G401.6 (cell line): ENCODE data around the gene STX16.

ENCODE experiments used
- FAIRE-seq: peaks from 2 replicates; lab custom pipeline; 2012; peaks lifted over from hg19 to GRCh38; lab: Jason Lieb, UNC

Gene STX16

DNA sequence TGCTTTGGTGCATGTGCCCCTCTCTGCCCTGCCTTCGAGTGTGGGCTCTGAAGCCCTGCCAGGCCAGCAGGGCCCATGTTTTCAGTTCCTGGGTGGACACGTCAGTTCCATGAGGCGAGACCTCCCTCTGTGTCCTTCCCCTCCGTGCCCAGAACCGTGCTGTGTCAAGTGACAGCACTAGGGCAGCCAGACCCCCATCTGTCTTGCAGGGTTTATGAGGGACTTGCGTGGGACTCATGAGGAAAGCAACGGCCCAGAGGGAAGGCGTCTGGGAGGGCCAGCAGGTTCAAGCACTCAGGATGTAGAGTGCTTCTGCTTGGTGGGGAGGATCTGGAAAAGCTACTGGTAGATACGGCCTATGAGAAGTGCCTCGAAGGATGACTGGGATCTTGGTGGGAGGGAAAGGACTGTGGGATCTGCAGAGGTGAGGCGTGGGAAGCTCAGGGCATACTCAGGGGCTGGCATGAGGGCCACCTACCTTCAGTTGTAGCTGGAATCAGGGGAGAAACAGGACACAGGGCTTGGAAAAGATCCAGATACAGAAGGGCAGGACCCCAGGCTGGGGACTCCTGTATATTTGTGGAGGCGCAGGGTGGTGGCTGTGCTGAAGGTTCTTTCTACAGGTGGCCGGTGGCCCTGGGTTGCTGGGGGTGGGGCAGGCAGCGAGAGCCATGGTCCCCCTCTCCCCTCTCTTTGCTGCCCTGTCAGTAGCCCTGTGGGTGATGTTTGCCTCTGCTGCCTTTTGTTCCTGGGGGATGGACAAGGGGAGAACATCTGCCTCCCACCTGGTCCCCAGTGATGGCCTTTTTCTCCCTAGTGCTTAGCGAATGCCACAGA lies 47.0 kb downstream of the STX16 start:
- FAIRE-seq, result no peak

DNA sequence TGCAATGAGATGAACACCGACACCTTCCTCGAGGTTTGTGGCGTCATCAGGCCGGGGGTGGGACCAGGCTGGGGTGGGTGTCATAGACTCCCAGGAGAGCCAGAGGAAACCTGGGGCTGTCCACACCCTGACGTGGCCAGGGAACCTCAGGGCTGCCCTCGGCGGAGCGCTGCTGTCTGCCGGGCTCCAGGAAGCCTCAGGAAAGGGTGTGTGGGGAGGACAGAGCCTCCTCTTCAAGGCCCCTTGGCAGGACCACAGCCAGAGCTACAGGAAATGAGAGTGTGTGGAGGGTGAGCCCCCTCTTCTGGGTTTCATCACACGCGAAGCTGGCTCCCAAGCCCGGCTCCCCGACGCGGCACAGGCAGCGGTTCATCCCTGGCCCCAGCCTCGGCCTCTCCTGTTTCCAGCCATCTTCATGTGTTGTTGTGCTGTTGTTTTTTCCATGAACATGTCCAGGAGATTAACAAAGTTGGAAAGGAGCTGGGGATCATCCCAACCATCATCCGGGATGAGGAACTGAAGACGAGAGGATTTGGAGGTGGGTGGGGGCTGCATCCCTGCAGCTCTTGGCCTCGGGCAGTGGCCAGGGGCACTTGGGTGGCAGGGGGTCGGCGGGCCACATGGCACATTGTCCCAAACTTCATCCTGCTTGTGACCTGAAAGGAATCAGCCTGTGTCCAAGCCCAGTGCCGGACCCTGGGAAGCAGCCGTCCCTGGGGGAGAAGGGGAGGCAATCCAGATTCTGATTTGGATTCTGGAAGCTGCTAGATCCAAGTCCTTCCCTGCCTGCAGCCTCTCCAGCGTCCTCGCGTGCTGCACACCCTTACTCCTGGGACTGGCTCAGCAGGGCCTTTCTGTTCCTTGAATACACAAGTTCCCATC lies 47.9 kb downstream of the STX16 start:
- FAIRE-seq, result no peak

DNA sequence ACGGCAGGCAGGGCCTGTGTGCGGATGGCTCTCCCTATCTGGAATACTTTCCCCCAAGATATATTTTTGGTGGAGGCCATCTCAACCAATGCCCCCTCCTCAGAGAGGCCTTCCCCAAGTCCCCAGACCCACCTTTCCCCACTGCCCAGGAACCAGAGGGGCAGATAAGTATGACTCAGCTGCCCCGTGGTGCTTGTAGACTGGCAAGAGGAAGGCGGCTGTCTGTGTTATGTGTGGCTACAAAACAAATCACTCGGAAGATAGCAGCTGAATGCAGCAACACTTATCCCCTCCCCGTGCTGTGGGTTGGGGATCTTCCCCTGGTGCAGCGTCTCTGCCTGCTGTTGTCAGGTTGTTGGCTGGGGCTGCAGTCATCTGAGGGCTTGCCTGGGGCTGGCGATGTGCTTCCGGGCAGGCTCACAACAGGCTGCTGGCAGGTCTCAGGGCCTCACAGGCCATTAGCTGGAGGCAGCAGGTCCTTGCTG lies 48.6 kb downstream of the STX16 start:
- FAIRE-seq, result no peak

DNA sequence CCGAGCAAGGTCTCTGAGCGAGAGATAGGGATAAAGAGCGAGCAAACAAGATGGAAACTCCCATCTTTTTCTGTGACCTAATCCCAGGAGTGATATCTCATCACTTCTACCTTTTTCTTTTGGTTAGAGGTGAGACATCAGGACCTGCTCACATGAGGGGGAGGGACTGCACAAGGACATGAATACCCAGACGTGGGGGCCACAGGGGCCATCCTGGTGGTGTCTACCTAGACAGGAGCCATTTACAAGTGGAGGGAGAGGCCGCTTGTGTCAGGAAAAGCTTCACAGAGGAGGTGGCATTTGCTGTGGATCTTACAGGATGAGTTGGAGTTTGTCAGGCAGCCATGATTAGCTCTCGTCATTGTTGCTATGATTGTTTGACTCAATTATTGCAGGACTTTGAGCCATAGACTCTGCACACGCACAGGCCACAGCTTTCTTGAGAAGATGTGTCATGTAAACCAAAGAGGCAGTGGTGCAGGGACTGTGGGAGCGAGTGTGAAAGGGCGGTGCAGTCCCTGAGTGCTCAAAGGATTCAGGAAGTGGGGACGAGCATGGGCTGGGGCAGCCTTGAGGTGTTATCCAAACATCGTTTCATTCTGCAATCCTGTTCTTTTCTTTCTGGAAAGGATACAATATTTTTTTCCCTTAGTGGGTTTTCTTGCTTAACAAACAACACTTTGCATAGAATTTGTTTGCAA lies 49.2 kb downstream of the STX16 start:
- FAIRE-seq, result no peak

DNA sequence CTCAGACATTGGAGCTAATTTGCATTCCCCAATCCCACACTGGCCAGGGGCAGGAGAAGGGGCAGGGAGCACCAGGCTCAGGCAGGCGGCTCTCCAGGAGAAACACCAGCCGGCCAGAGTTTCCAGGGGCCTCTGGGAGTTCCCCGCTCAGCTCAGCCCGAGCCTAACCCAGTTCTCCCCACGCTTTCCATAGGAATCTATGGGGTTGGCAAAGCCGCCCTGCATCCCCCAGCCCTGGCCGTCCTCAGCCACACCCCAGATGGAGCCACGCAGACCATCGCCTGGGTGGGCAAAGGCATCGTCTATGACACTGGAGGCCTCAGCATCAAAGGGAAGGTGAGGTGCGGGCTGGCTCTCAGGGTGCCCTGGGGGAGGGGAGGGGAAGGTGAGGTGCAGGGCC lies 49.7 kb downstream of the STX16 start:
- no peak for FAIRE-seq

DNA sequence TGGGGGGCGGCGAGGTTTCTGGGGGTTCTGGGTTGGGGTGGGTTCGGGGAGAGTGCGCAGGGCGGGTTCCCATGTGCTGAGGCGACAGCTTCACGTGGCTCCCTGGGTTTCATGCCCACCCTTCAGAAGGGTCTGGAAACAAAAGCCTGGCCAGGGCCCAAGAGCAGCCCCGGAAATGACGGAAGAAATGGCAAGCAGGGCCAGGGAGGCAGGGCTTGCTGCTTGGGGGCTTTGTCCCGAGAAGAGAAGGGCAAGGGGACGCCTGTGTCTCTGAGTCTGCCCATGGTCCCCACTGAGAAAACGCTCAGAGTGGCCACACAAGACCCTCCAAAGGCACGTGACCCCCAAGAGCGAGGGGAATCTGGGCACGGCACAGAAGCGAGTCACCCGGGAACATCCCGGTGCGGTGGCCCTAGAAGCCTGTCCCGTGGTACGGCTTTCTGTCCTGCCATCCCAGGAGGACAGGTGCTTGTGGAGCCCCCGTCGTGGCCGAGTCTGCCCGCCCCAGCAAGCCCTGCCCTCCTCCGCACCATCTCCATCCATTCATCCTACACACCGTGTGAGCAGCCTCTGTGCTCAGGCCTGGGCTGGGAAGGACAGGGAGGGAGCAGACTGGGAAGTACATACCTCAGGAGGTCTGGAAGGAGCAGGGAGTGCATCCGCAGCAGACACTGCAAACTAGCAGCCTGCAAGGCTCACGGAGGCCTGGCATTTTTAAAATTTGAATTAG lies 50.5 kb downstream of the STX16 start:
- no peak for FAIRE-seq

DNA sequence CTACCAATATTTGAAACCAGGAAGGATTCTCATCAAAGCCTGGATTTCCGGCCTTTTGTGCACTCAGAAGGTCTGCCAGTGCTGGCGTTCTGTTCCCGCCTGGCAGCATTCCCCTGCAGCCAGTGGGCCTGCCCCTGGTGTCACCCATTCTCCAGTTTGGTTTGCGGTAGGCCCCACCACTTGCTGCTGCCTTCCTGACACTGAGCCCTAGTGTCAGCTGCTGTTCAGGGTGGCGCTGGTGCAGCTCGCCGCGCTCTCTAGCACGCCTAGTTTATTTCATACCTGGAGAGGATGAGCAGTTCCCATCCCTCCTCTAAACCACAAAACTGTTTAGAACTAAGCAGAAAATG lies 51.1 kb downstream of the STX16 start:
- FAIRE-seq, result no peak

DNA sequence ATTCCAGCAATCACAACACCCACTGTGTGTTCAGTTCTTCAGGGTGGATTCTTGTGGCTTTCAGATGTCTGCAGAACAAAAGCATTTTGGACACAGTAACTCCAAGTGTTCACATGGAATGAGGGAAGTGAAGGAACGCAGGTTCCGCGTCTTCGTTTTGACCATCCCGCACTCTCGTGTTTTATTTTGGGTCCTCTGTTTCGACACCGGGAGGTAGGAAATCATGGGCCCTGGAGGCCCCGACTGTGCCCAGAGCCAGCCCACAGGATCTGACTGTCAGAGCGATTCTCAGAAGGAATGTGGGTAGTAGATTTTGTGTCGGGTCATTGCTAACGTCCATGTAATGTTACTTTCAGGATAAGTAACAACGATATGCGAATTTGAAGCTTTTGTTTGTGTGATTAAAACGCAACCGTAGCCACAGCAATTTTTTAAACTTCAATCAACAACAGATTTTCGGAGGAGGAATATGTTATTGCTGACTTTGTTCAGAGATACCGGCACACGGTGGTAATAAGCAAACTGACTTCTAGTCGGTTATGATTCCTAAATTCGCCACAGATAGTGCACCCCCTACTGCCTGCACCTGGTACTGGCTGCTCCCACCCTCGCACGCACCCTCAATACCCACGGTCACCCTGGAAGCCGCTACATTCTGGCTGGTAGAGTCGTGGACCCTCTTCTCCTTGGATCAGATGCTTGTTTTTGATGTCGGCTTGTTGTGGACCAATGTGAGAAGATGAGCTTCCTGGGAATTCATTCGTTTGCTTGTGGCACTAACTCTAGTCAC lies 52.0 kb downstream of the STX16 start:
- FAIRE-seq, result no peak

DNA sequence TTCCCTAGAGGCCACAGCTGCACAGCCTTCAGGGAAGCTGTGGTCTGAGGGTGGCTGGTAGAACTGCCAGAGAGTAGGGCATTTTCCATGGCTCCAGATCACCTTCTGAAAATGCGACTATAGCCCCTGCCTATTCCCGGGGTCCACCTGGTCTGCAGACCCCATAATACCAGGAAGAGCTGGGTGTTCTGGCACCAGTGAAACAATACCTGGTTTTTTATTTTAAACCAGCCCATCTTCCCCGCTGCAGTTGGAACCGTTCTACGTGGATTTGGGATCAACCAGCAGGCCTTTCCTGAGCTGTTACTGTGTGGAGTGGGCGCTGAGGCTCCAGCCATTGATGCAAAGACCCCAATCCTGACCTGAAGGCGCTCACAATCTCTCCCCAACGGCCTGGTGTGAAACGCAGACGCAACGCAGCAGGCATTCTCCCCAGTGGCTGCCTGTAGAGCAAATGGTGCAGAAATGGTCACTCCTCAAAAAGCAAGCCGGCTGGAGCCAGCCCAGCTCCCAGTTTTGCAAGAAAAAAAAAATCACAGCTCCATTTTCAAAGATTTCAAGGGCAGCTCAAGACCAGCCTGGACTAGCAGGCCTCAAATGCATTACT lies 52.8 kb downstream of the STX16 start:
- no peak for FAIRE-seq

DNA sequence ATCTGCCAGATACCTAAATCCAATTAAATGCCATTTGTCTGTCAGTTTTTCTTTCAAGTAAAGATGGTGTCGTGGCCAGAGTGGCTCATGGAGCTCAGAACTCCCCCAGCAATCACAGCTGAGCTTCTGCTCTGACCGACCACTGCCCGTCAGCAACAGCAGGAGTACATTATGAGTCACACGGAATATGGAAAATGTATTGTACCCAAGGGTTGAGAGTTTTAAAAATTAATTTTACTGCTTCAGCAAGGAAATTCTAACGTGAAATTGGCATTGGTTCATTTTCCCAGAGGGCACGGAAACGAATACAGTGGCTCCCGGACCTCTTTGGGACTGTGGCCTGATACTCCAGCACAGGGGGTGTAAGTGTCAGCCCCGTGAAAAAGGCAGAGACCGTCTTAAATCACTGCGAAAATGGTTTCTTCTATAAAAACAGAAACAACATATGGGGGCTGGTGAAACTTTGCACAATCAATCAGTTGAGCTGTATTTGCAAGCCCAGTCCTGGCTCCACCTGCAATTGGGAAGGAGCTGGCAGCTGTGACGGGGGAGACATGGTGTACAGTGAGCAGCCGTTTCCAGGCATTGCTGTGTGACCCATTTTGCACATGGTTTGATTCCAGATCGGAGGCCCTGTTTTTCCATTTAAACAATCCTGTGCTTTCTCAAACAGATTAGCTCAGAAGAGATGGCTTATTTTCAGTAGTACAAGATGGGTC lies 54.3 kb downstream of the STX16 start:
- no peak for FAIRE-seq

DNA sequence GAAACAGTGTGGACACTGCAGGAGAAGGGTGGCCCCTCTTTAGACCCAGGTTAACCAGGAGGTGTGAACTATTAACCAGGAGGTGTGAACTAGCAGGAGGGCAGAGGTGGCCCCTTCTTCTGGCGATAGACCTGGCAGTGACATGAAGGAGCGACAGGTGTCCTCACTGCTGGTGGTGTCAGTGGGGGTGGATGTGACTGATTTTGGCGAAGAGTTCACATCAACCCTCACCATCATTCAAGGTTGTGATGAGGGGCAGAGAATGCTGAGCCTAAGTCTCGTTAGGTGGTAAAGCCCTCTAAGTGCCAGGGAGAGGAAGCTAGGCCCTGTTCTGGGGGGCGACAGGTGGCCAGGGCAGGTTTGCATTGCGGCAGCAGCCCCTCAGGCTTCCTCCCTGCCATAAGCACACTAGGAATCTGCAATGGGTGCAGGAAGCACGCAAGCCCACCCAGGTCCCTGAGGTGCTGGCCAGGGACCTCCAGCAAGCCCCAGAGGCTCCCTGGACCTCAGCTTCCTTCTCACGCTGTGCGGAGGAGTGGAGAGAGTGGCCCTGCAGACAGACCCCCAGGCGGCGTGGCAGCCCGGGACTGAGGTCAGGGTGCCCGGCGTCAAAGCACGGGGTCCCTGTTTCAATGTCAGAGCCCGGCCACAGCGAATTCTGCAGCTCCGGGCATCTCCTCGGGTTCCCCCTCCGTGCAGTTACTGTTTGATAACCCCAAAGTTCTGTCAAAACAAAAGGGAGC lies 55.2 kb downstream of the STX16 start:
- FAIRE-seq, result no peak

DNA sequence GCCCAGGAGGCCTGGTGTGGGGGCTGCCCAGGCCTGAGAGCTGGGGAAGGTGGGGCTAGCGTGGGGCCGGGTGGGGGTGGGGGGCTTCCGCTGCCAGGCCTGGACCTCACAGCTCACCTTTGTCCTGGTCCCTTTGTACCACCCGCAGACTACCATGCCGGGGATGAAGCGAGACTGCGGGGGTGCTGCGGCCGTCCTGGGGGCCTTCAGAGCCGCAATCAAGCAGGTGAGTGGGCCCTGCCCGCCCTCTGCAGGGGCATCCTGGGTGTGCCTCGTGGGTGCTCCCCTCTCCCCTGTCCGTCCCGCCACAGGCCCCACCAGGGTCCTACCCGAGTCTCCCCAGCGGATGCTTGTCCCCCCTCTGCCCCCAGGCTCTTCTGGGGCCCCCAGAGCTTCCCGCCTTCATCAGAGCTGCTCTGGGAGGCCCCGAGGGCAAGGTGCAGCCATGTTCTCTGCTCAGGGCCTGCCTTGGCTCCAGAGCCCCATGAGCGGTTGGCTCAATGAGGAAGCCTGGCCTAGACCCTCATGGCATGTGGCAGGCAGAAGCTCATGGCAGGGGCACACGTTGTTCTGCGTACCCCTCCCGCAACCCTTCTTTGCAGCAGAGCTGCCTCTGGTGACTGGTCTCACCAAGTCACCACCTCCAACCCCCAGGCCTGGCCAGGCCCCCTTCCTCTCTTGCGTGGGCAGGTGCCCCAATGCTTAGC lies 56.0 kb downstream of the STX16 start:
- no peak for FAIRE-seq

DNA sequence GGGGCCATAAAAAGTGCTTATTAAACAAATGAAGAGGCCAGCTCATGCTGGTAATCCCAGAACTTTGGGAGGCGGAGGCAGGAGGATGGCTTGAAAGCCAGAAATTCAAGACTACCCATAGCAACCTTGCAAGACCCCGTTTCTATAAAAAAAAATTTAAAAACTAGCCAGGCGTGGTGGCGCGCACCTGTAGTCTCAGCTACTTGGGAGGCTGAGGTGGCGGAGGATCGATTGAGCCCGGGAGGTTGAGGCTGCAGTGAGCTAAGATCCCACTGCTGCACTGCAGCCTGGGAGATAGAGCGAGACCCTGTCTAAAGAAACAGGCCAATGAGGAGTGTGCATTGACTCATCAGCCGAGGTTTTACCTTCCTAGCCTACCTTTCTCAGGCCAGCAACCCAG lies 56.7 kb downstream of the STX16 start:
- FAIRE-seq, result no peak

DNA sequence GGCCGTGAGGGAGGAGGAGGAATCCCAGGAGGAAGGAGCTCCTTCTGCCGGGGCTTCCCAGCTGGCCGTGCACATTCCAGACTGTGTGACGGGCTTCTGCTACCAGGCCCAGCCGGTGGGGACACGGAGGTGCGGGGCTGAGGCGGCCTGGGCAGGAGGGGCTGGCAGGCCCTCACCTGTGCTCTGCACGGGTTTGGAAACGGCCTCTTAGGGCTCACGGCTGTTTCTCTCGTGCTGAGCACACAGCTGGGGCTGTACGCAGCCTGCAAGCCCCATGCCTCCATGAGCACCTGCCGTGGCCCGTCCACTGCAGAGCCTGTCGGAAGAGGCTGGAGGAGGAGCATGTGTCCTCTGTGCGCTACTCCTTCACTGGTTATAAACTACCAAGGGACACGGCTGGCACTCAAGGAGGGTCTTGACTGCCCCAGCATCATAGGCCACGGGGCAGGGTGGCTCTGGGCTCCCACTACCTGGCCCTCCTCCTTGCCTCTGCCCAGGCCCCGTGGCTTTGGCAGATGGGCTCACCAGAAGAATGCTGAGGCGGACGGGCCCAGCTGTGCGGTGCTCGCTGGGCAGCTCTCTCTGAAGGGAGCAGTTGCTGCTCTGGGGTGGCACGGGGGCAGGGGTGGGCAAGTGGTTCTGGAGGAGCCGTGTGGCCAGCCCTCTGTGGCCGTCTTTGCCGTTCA lies 57.3 kb downstream of the STX16 start:
- no peak for FAIRE-seq

DNA sequence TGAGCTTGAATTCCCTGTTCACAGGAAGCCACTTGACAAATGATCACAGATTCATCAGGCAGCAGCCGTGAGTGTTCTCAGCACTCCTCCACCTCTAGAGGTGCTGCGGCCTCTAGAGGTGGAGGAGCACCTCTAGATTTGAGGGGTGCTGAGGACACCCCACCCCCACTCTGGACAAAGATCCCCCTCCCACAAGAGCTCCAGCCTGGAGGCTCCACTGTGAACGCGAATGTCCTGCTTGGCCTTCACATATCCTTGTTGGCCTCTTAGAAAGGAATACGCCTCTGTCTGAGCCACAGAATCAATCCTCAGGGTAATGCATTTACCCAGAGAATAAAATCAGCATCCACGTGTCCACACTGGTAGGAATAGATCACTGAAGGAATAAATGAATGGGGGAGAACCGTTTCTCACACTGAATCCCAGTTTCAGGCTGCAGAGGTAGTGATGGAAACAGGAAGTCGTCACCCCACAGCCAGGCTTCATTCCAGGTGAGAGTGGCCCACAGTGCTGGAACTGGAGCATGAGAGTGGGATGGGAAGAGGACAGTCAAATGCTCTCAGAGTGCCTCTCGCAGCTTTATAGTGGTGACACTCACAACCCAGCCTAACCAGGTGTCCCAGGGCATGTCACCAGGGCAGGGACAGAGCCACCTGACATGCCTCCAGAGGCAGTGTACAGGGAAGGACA lies 58.1 kb downstream of the STX16 start:
- FAIRE-seq, result no peak

DNA sequence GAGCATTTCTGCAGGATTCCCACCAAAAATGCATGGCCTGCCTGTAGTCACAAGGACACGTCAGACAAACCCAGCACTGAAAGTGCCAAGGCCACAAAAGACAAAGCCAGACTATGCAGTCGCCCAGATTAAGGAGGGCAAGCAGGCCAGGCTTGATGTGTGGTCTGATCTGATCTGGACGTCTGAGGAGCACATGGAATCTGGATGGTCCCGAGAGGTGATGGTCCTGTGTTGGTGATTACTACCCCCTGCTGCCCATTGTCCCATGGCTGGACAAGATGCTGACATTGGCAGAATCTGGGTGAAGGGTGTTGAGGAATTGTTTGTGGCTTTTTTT lies 58.6 kb downstream of the STX16 start:
- FAIRE-seq, result no peak

DNA sequence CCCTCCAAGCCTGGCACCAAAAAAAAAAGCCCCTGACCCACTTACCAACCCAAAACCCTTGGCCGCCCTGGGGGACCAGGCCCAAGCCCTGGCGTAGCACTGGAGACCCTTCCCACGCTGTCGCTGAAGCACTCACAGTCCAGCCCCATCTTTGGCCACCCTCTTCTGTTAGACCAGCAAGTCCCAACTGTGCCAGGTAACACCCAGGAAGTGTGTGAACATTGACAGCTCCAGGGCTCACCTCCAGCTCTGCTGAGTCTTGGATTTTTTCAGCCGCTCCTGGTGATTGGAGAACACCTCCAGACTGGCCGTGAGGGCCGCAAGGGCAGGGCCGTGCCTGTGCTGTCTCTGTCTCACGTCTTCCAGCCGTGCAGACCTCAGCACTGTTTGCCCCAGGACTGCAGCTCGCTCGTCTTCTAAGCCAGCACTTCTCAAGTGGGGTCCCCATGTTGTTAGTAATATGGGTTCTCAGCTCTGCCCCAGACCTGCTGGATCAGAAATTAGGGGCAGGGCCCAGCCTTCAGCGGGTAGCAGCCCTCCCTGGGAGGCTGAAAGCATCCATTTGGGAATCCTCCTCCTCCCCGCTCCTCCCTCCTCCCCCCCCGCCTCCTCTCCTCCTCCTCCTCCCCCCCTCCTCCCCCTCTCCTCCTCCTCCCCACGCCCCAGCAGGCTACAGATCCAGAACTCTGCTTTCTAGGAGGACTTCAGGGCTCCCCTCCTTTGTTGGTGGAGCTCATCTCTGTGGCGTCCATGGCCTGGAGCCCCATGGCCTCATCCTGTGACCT lies 59.6 kb downstream of the STX16 start:
- FAIRE-seq, result no peak
